NB4 (cell line): Measurements from ENCODE around the gene HNRNPR.

Experiments used
- CTCF ChIP-seq: IDR thresholded peaks from one replicate; pipeline ENCODE4 v1.5.1; 2012; ENCODE audit warnings: low read depth, low read length
- POLR2A ChIP-seq: IDR thresholded peaks from 2 replicates; pipeline ENCODE4 v1.6.1; 2011; ENCODE audit warnings: mild to moderate bottlenecking; ENCODE audit not compliant: insufficient read length; ENCODE audit errors: extremely low read depth

- no peak for TF ChIP-seq CTCF
- TF ChIP-seq POLR2A, result no peak
Observed at GRCh38 chr1:23376890-23377811, 33.1 kb upstream of the HNRNPR start.
